ENCODE results near the gene GRIK5. TPM values are rescaled to one million over a fixed set of nuclear protein-coding genes. Genes with fewer than 3 reads are reported as not detected.

The GRIK5 gene
- polyA plus RNA-seq, 1 donor (not counting 4 experiments of a cell fraction or from before 2014, with no cell fraction given) = 0.17 TPM

DNA sequence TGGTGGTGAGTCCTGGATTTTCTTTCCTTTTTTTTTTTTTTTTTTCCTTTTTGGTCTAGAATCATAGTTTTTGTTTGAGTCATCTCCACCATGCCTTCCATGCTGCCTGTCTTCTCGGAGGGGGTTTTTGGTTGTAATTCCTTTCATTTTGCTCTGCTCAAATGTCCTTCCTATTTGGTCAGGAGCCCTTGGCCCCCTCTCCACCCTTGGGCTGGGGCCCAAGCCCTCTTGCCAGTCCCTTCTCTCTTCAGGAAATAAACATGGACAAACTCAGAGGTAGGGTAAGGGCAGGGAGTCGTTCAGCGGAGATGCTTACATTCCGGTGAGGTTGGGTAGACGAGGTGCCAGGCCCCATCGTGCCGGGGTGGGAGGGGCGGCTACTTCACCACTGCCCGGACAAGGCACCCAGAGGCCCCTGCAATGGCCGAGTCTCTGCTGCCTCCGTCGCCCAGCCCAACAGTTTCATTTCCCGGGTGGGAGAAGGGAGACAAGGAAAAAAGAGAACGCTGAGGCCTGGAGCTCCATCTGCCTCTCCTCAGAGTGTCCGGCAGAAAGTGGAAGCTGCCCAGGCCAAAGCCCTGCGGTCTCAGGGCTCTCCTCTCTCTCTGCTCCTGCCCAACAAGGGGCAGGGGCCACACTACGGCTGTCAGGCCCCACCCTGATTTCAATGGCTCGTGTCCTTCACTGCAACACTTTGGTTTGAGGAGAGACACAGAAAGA, 18.6 kb upstream of the GRIK5 start:
- Histone ChIP-seq H3K9me3 (ENCODE audit: control insufficient read depth, low read depth, low read length) (no peaks in the 10 kb centered on the region), H2AFZ (ENCODE audit: control insufficient read depth, low read length) (no peak overlapping the region), H3K4me3 (ENCODE audit: control insufficient read depth in 2 of 3, extremely low read depth in 1 of 3, insufficient read depth in 2 of 3, low read depth in 1 of 3, low read length in 3 of 3) (no peak overlapping the region), H3K27me3 (ENCODE audit: control insufficient read depth, extremely low read depth, insufficient read depth, low read length) (no peaks in the 10 kb centered on the region), H3K9me1 (ENCODE audit: control insufficient read depth, extremely low read depth, insufficient read depth, low read length) (no peaks in the 10 kb centered on the region), H3K79me2 (ENCODE audit: control insufficient read depth, insufficient read depth, low read length) (no peaks in the 10 kb centered on the region), H3K27ac (ENCODE audit: control insufficient read depth, insufficient read depth, low read length) (no peak overlapping the region), H3K9ac (ENCODE audit: control insufficient read depth, extremely low read depth, insufficient read depth, low read length) (no peak overlapping the region), H3K4me1 (ENCODE audit: control insufficient read depth, extremely low read depth, insufficient read depth, low read length) (peaks cover 11% of the 10 kb centered on the region), H4K20me1 (ENCODE audit: control insufficient read depth, extremely low read depth, insufficient read depth, low read length) (no peaks in the 10 kb centered on the region), H3K36me3 (ENCODE audit: control insufficient read depth in 2 of 2, extremely low read depth in 1 of 2, insufficient read depth in 2 of 2, low read length in 2 of 2) (no peaks in the 10 kb centered on the region), H3K4me2 (ENCODE audit: control insufficient read depth, extremely low read depth, insufficient read depth, low read depth, low read length) (peak overlapping the region; percentile 48)
- FAIRE-seq (no peak), DNase-seq (ENCODE audit: low read depth, low spot score) (no peak)
- TF ChIP-seq, protein P1, sequence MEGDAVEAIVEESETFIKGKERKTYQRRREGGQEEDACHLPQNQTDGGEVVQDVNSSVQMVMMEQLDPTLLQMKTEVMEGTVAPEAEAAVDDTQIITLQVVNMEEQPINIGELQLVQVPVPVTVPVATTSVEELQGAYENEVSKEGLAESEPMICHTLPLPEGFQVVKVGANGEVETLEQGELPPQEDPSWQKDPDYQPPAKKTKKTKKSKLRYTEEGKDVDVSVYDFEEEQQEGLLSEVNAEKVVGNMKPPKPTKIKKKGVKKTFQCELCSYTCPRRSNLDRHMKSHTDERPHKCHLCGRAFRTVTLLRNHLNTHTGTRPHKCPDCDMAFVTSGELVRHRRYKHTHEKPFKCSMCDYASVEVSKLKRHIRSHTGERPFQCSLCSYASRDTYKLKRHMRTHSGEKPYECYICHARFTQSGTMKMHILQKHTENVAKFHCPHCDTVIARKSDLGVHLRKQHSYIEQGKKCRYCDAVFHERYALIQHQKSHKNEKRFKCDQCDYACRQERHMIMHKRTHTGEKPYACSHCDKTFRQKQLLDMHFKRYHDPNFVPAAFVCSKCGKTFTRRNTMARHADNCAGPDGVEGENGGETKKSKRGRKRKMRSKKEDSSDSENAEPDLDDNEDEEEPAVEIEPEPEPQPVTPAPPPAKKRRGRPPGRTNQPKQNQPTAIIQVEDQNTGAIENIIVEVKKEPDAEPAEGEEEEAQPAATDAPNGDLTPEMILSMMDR (optimal IDR thresholded peaks at IDR 0.05 in 1 of 3, IDR thresholded peaks at IDR 0.05 in 1 of 3, conservative IDR thresholded peaks at IDR 0.05 in 1 of 3; ENCODE audit: extremely low read depth in 1 of 3, insufficient read depth in 2 of 3, low read length in 3 of 3) = no peak
- no peak for TF ChIP-seq EZH2 (IDR thresholded peaks at IDR 0.05; ENCODE audit: low read length)
- dilution Hi-C loops (cut with MboI; ENCODE audit: extremely low pct_ligation_motif_present, low sequenced_read_pairs) = no loop called here

DNA sequence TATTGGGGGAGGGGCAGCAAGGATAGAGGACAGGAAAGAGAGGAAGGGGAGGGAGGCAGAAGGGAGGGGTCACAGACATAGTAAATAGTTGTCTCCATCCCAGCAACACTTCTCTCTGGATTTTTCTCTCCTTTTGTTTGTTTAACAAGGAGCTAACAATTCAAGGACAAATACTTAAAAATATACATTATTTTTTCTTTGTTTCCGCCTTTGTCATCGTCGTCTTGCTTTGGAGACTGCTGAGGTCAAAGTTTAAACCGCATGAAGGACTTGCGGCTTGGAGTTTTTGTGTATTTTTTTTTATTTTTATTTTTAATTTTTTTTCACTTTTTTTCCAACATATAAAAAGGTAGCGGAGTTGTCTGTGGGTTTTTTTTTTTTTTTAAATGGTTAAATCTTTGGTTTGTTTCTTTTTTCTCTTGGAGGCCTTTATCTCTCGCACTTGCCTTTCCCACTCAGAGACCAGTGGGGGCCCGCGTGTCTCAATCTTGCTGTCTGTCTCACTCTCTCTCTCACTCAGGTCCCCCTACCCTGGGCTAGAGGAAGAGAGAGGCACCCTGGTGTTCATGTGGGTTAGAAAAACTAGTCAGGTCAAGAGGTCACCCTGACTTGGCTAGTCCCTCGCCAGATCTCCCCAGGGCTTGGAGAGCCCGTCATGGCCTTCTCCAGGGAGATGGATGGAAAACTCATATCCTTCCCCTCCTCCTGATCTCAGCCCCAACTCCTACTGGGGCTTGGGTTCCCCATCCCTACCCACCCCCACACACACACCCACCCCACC, 17.0 kb upstream of the GRIK5 start:
- Histone ChIP-seq H3K9ac (ENCODE audit: control insufficient read depth, extremely low read depth, insufficient read depth, low read length) (no peak overlapping the region), H3K9me3 (ENCODE audit: control insufficient read depth, low read depth, low read length) (no peaks in the 10 kb centered on the region), H3K36me3 (ENCODE audit: control insufficient read depth in 2 of 2, extremely low read depth in 1 of 2, insufficient read depth in 2 of 2, low read length in 2 of 2) (peaks cover 0 to 3% of the 10 kb centered on the region in 2 experiments), H3K9me1 (ENCODE audit: control insufficient read depth, extremely low read depth, insufficient read depth, low read length) (no peaks in the 10 kb centered on the region), H2AFZ (ENCODE audit: control insufficient read depth, low read length) (no peak overlapping the region), H3K79me2 (ENCODE audit: control insufficient read depth, insufficient read depth, low read length) (peaks cover 2% of the 10 kb centered on the region), H3K4me3 (ENCODE audit: control insufficient read depth in 2 of 3, extremely low read depth in 1 of 3, insufficient read depth in 2 of 3, low read depth in 1 of 3, low read length in 3 of 3) (no peak overlapping the region), H3K27me3 (ENCODE audit: control insufficient read depth, extremely low read depth, insufficient read depth, low read length) (no peaks in the 10 kb centered on the region), H3K27ac (ENCODE audit: control insufficient read depth, insufficient read depth, low read length) (no peak overlapping the region), H4K20me1 (ENCODE audit: control insufficient read depth, extremely low read depth, insufficient read depth, low read length) (no peaks in the 10 kb centered on the region), H3K4me1 (ENCODE audit: control insufficient read depth, extremely low read depth, insufficient read depth, low read length) (peaks cover 7% of the 10 kb centered on the region), H3K4me2 (ENCODE audit: control insufficient read depth, extremely low read depth, insufficient read depth, low read depth, low read length) (no peak overlapping the region)
- no peak for TF ChIP-seq EZH2 (IDR thresholded peaks at IDR 0.05; ENCODE audit: low read length)
- TF ChIP-seq, protein P1 (optimal IDR thresholded peaks at IDR 0.05 in 1 of 3, IDR thresholded peaks at IDR 0.05 in 1 of 3, conservative IDR thresholded peaks at IDR 0.05 in 1 of 3; ENCODE audit: extremely low read depth in 1 of 3, insufficient read depth in 2 of 3, low read length in 3 of 3) = no peak
- no peak for FAIRE-seq
- DNase-seq (ENCODE audit: low read depth, low spot score) = no peak
- dilution Hi-C loops (cut with MboI; ENCODE audit: extremely low pct_ligation_motif_present, low sequenced_read_pairs) = no loop called here
